ENCODE data around the gene OR6M1.

Gene OR6M1

GRCh38 chr11:123773959-123774358 is 32.2 kb downstream of the OR6M1 start:
- H3K36me3 ChIP-seq (ENCODE audit: control insufficient read depth, insufficient read depth, low read length), result no peaks in the 10 kb centered on the region
- peaks cover 21% of the 10 kb centered on the region for H3K4me1 ChIP-seq (ENCODE audit: control insufficient read depth, insufficient read depth, low read length)
- no peak overlapping the region for H3K9ac ChIP-seq (ENCODE audit: low read depth, low read length)
- no peaks in the 10 kb centered on the region for H3K9me3 ChIP-seq (ENCODE audit: control insufficient read depth, insufficient read depth, low read length)
- H3K27me3 ChIP-seq (ENCODE audit: control insufficient read depth, insufficient read depth, low read length), result no peaks in the 10 kb centered on the region
- H3K4me3 ChIP-seq (ENCODE audit: low read depth, low read length), result no peak overlapping the region

GRCh38 chr11:123773026-123773425 is 33.1 kb downstream of the OR6M1 start:
- Histone ChIP-seq H3K9me3 (ENCODE audit: control insufficient read depth, insufficient read depth, low read length) (no peaks in the 10 kb centered on the region), H3K4me3 (ENCODE audit: low read depth, low read length) (no peak overlapping the region), H3K9ac (ENCODE audit: low read depth, low read length) (no peak overlapping the region), H3K4me1 (ENCODE audit: control insufficient read depth, insufficient read depth, low read length) (peaks cover 21% of the 10 kb centered on the region), H3K36me3 (ENCODE audit: control insufficient read depth, insufficient read depth, low read length) (no peaks in the 10 kb centered on the region), H3K27me3 (ENCODE audit: control insufficient read depth, insufficient read depth, low read length) (no peaks in the 10 kb centered on the region)

GRCh38 chr11:123771664-123772063 is 34.5 kb downstream of the OR6M1 start:
- no peaks in the 10 kb centered on the region for H3K27me3 ChIP-seq (ENCODE audit: control insufficient read depth, insufficient read depth, low read length)
- H3K4me3 ChIP-seq (ENCODE audit: low read depth, low read length), result no peak overlapping the region
- no peaks in the 10 kb centered on the region for H3K9me3 ChIP-seq (ENCODE audit: control insufficient read depth, insufficient read depth, low read length)
- H3K36me3 ChIP-seq (ENCODE audit: control insufficient read depth, insufficient read depth, low read length), result no peaks in the 10 kb centered on the region
- peaks cover 21% of the 10 kb centered on the region for H3K4me1 ChIP-seq (ENCODE audit: control insufficient read depth, insufficient read depth, low read length)
- no peak overlapping the region for H3K9ac ChIP-seq (ENCODE audit: low read depth, low read length)

GRCh38 chr11:123770712-123771111 is 35.4 kb downstream of the OR6M1 start:
- peaks cover 15% of the 10 kb centered on the region for H3K4me1 ChIP-seq (ENCODE audit: control insufficient read depth, insufficient read depth, low read length)
- no peak overlapping the region for H3K9ac ChIP-seq (ENCODE audit: low read depth, low read length)
- H3K36me3 ChIP-seq (ENCODE audit: control insufficient read depth, insufficient read depth, low read length), result no peaks in the 10 kb centered on the region
- no peaks in the 10 kb centered on the region for H3K27me3 ChIP-seq (ENCODE audit: control insufficient read depth, insufficient read depth, low read length)
- no peak overlapping the region for H3K4me3 ChIP-seq (ENCODE audit: low read depth, low read length)
- no peaks in the 10 kb centered on the region for H3K9me3 ChIP-seq (ENCODE audit: control insufficient read depth, insufficient read depth, low read length)

- Histone ChIP-seq H3K9me3 (ENCODE audit: control insufficient read depth, insufficient read depth, low read length) (no peaks in the 10 kb centered on the region), H3K9ac (ENCODE audit: low read depth, low read length) (no peak overlapping the region), H3K27me3 (ENCODE audit: control insufficient read depth, insufficient read depth, low read length) (no peaks in the 10 kb centered on the region), H3K4me3 (ENCODE audit: low read depth, low read length) (no peak overlapping the region), H3K36me3 (ENCODE audit: control insufficient read depth, insufficient read depth, low read length) (no peaks in the 10 kb centered on the region), H3K4me1 (ENCODE audit: control insufficient read depth, insufficient read depth, low read length) (no peaks in the 10 kb centered on the region)
These were observed 40.5 kb downstream of the OR6M1 start for GRCh38 chr11:123765601-123766000.

- Histone ChIP-seq H3K27me3 (ENCODE audit: control insufficient read depth, insufficient read depth, low read length) (no peaks in the 10 kb centered on the region), H3K9ac (ENCODE audit: low read depth, low read length) (no peak overlapping the region), H3K4me3 (ENCODE audit: low read depth, low read length) (no peak overlapping the region), H3K9me3 (ENCODE audit: control insufficient read depth, insufficient read depth, low read length) (no peaks in the 10 kb centered on the region), H3K36me3 (ENCODE audit: control insufficient read depth, insufficient read depth, low read length) (no peaks in the 10 kb centered on the region), H3K4me1 (ENCODE audit: control insufficient read depth, insufficient read depth, low read length) (no peaks in the 10 kb centered on the region)
These were observed 43.7 kb downstream of the OR6M1 start for GRCh38 chr11:123762422-123762821.

GRCh38 chr11:123760894-123761293 is 45.3 kb downstream of the OR6M1 start:
- Histone ChIP-seq H3K4me3 (ENCODE audit: low read depth, low read length) (no peak overlapping the region), H3K4me1 (ENCODE audit: control insufficient read depth, insufficient read depth, low read length) (no peaks in the 10 kb centered on the region), H3K9me3 (ENCODE audit: control insufficient read depth, insufficient read depth, low read length) (no peaks in the 10 kb centered on the region), H3K36me3 (ENCODE audit: control insufficient read depth, insufficient read depth, low read length) (no peaks in the 10 kb centered on the region), H3K27me3 (ENCODE audit: control insufficient read depth, insufficient read depth, low read length) (no peaks in the 10 kb centered on the region), H3K9ac (ENCODE audit: low read depth, low read length) (no peak overlapping the region)

GRCh38 chr11:123757976-123758375 is 48.2 kb downstream of the OR6M1 start:
- no peaks in the 10 kb centered on the region for H3K36me3 ChIP-seq (ENCODE audit: control insufficient read depth, insufficient read depth, low read length)
- no peaks in the 10 kb centered on the region for H3K27me3 ChIP-seq (ENCODE audit: control insufficient read depth, insufficient read depth, low read length)
- no peaks in the 10 kb centered on the region for H3K4me1 ChIP-seq (ENCODE audit: control insufficient read depth, insufficient read depth, low read length)
- no peaks in the 10 kb centered on the region for H3K9me3 ChIP-seq (ENCODE audit: control insufficient read depth, insufficient read depth, low read length)
- H3K4me3 ChIP-seq (ENCODE audit: low read depth, low read length), result no peak overlapping the region
- H3K9ac ChIP-seq (ENCODE audit: low read depth, low read length), result no peak overlapping the region

GRCh38 chr11:123755813-123756212 is 50.3 kb downstream of the OR6M1 start:
- H3K4me3 ChIP-seq (ENCODE audit: low read depth, low read length), result no peak overlapping the region
- H3K9ac ChIP-seq (ENCODE audit: low read depth, low read length), result no peak overlapping the region
- H3K36me3 ChIP-seq (ENCODE audit: control insufficient read depth, insufficient read depth, low read length), result no peaks in the 10 kb centered on the region
- H3K4me1 ChIP-seq (ENCODE audit: control insufficient read depth, insufficient read depth, low read length), result no peaks in the 10 kb centered on the region
- no peaks in the 10 kb centered on the region for H3K9me3 ChIP-seq (ENCODE audit: control insufficient read depth, insufficient read depth, low read length)
- no peaks in the 10 kb centered on the region for H3K27me3 ChIP-seq (ENCODE audit: control insufficient read depth, insufficient read depth, low read length)

All from iPS-15b (cell line).